Uterine smooth muscle cell (primary cell): ENCODE data around the gene MEP1A. TPM values are rescaled to one million over a fixed set of nuclear protein-coding genes. Genes with fewer than 3 reads are reported as not detected.

Experiments
- total RNA-seq: library from RNA; depleted of rRNA; stranded (reverse); fragments of >200 nt; gene quantifications from 2 replicates; pipeline ENCODE4 v1.2.3, GENCODE V29; 2014

Gene MEP1A, protein sequence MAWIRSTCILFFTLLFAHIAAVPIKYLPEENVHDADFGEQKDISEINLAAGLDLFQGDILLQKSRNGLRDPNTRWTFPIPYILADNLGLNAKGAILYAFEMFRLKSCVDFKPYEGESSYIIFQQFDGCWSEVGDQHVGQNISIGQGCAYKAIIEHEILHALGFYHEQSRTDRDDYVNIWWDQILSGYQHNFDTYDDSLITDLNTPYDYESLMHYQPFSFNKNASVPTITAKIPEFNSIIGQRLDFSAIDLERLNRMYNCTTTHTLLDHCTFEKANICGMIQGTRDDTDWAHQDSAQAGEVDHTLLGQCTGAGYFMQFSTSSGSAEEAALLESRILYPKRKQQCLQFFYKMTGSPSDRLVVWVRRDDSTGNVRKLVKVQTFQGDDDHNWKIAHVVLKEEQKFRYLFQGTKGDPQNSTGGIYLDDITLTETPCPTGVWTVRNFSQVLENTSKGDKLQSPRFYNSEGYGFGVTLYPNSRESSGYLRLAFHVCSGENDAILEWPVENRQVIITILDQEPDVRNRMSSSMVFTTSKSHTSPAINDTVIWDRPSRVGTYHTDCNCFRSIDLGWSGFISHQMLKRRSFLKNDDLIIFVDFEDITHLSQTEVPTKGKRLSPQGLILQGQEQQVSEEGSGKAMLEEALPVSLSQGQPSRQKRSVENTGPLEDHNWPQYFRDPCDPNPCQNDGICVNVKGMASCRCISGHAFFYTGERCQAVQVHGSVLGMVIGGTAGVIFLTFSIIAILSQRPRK
- total RNA-seq, result not detected in 2 replicates

DNA sequence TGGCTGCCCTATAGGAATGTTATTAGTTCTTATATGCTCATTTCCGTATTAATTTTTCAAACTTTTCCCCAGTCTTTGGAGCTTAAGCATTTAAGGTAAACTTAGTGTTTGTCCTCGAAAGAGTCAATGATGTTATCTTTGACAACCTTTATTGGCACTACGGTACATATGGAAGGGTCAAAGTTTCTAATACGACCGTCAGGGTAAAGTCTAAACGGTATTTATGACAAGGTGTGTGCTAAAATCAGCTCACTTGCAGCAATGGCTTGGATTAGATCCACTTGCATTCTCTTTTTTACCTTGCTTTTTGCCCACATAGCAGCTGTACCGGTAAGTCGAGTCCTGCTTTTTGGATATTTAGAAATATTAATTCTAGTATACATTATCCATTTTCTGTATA lies at the start of gene MEP1A:
MEP1A (plus strand) TSS at position 252 of the 400 bp plus-strand sequence; CDS start at position 262, 10 bp downstream.

DNA sequence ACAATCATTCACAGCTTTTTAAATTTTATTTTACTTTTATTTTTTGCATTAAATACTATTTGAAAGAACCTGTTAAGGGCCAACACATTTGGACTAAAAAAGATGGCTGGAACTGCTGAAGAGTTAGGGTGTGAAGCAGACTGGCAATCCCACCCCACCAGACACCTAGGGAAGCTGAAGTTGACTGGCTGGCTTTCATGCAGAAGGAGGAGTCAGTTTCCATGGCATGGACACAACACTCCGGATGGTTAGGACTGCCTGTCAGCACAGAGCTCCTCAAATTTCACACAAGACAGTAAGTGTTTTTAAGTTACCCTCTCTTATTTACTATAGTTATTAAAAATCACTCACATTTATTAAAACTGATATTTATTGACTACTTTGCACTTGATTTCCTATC lies 46.5 kb upstream of the MEP1A start, which contains the start of gene ANKRD66:
ANKRD66 (plus strand) TSS at position 238 of the 400 bp plus-strand sequence. CDS start 5,016 bp downstream, outside the sequence.

Other genes starting within 250 kb of the MEP1A start
- gene CYP39A1, start 140.6 kb upstream of the MEP1A start, total RNA-seq, result 0.44 and 1.7 TPM in 2 replicates
- gene SLC25A27, start 140.4 kb upstream of the MEP1A start, total RNA-seq, result 4.1 and 7.9 TPM in 2 replicates
- 0.11 and 0.12 TPM in 2 replicates for gene TDRD6, start 105.5 kb upstream of the MEP1A start, total RNA-seq
- gene PLA2G7, start 58.0 kb upstream of the MEP1A start, total RNA-seq, result not detected in 2 replicates
- not detected in 2 replicates for gene ANKRD66, start 46.5 kb upstream of the MEP1A start, total RNA-seq
- under 0.01 TPM in 2 replicates for gene ADGRF5, start 128.5 kb downstream of the MEP1A start, total RNA-seq
- not detected in 2 replicates for gene ADGRF1, start 248.9 kb downstream of the MEP1A start, total RNA-seq